Measurements from ENCODE around the gene TDRD12. TPM values are rescaled to one million over a fixed set of nuclear protein-coding genes. Genes with fewer than 3 reads are reported as not detected.

The TDRD12 gene
- total RNA-seq, 1 experiment from 2014 or later = 1.3 TPM

DNA sequence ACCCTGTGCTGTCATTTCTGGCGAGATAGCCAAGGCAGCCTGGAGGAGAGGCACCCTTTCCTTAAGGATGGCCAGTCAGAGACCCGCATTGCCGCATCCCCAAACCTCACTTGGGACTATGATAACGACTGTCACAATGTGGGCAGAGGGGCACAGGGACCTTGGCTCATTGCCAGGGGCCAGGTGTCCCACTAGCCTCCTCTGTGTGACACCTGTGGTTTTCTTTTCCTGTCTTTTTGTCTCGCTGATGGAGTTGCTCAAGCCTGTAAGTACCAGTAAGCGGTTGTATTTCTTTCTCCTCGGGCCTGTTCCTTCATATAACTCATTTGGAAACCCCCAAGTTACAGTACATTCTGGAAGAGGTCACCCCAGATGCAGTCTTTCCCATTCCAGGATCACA is 59.5 kb downstream of the TDRD12 start:
- Histone ChIP-seq H2BK15ac (ENCODE audit: low read depth, low read length) (no peak overlapping the region), H3K79me2 (ENCODE audit: insufficient read depth, low read length) (no peaks in the 10 kb centered on the region), H2BK5ac (ENCODE audit: insufficient read length, low read length) (no peak overlapping the region), H2AK5ac (ENCODE audit: insufficient read length, low read length) (no peak overlapping the region), H2BK120ac (ENCODE audit: low read depth, low read length, poor library complexity, severe bottlenecking) (no peak overlapping the region), H3K9me3 (ENCODE audit: control insufficient read depth, low read depth, low read length) (no peaks in the 10 kb centered on the region), H3K79me1 (ENCODE audit: insufficient read depth, low read depth, low read length, poor library complexity, severe bottlenecking) (no peaks in the 10 kb centered on the region), H3K4me1 (ENCODE audit: insufficient read depth, low read length) (no peaks in the 10 kb centered on the region; the same call in 1 of the 2 replicates), H3K4ac (ENCODE audit: low read depth, low read length) (no peak overlapping the region), H3K14ac (ENCODE audit: insufficient read depth, low read length) (no peak overlapping the region), H2BK12ac (ENCODE audit: insufficient read length, low read depth, low read length) (no peak overlapping the region), H3K4me2 (ENCODE audit: insufficient read depth, insufficient read length, low read length) (no peak overlapping the region), H3T11ph (ENCODE audit: low read length) (no peak overlapping the region), H2BK20ac (ENCODE audit: low read depth, low read length, poor library complexity, severe bottlenecking) (no peak overlapping the region), H3K27ac (ENCODE audit: insufficient read length, low read depth, low read length) (no peak overlapping the region), H3K56ac (ENCODE audit: insufficient read length, low read depth, low read length) (no peak overlapping the region), H3K23ac (ENCODE audit: insufficient read length, low read depth, low read length) (no peak overlapping the region), H3K27me3 (ENCODE audit: insufficient read depth, low read length) (no peaks in the 10 kb centered on the region), H4K20me1 (ENCODE audit: control insufficient read depth, insufficient read depth, insufficient read length) (no peaks in the 10 kb centered on the region), H4K8ac (replicated peaks; ENCODE audit: insufficient read length, low read depth, low read length) (no peak overlapping the region), H4K5ac (ENCODE audit: insufficient read length, low read depth, low read length) (no peak overlapping the region), H2AFZ (ENCODE audit: low read length) (no peak overlapping the region), H4K91ac (ENCODE audit: insufficient read length, low read depth, low read length) (no peak overlapping the region), H3K23me2 (ENCODE audit: insufficient read length, low read depth, low read length, poor library complexity, severe bottlenecking) (peaks cover 2% of the 10 kb centered on the region), H3K9ac (ENCODE audit: extremely low read depth, insufficient read length, low read length) (no peak overlapping the region), H3K18ac (ENCODE audit: insufficient read length, low read depth, low read length) (no peak overlapping the region)
- H3K4me1 Mint-ChIP-seq = peaks cover 9 to 13% of the 10 kb centered on the region in 2 experiments
- DNase-seq = peak; percentile 45
- no peaks in the 10 kb centered on the region; the same call in 1 of the 2 replicates for H3K27me3 Mint-ChIP-seq (ENCODE audit: low read depth)
- H3K36me3 Mint-ChIP-seq (ENCODE audit: insufficient read depth in 1 of 3, low read depth in 3 of 3) = peaks cover 7 to 8% (median 7%) of the 10 kb centered on the region in 3 experiments; a peak in 6 of 7 replicates
- H3K27ac Mint-ChIP-seq = peak overlapping the region; percentile 21 to 94 (median 38); a peak in 5 of 7 replicates
- H3K9me3 Mint-ChIP-seq = peaks cover 13 to 15% of the 10 kb centered on the region in 2 experiments
- TF ChIP-seq, protein P1, sequence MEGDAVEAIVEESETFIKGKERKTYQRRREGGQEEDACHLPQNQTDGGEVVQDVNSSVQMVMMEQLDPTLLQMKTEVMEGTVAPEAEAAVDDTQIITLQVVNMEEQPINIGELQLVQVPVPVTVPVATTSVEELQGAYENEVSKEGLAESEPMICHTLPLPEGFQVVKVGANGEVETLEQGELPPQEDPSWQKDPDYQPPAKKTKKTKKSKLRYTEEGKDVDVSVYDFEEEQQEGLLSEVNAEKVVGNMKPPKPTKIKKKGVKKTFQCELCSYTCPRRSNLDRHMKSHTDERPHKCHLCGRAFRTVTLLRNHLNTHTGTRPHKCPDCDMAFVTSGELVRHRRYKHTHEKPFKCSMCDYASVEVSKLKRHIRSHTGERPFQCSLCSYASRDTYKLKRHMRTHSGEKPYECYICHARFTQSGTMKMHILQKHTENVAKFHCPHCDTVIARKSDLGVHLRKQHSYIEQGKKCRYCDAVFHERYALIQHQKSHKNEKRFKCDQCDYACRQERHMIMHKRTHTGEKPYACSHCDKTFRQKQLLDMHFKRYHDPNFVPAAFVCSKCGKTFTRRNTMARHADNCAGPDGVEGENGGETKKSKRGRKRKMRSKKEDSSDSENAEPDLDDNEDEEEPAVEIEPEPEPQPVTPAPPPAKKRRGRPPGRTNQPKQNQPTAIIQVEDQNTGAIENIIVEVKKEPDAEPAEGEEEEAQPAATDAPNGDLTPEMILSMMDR (conservative IDR thresholded peaks at IDR 0.05) = no peak
- peak overlapping the region in 1 of 2 experiments; percentile 21; a peak in 1 of 5 replicates for H3K4me3 Mint-ChIP-seq
- no CpG with 5 or more reads among the region's 7 CpGs for WGBS (ENCODE audit: extremely low coverage, insufficient read length, low lambda C conversion rate)

Measured in H9 (cell line).